Neural cell (in vitro differentiated cells): ENCODE data around the gene UTP20. TPM values are rescaled to one million over a fixed set of nuclear protein-coding genes. Genes with fewer than 3 reads are reported as not detected.

Experiments used
- H2AFZ ChIP-seq: fragments of 200-600, 300-800 bp; sonication (generic), shearing (Covaris generic); 2 replicates; pipeline ENCODE4 v1.6.0; 2014; ENCODE audit warnings: low read depth, mild to moderate bottlenecking, antibody characterized with exemption, low read length, moderate library complexity
- H3F3A ChIP-seq: fragments of 200-600 bp; shearing (Covaris generic); 2 replicates; pipeline ENCODE4 v1.6.1; 2016; ENCODE audit warnings: mild to moderate bottlenecking, moderate library complexity, mixed read lengths, antibody characterized with exemption, low read length; ENCODE audit not compliant: insufficient read depth, poor library complexity, severe bottlenecking
- H3K27ac ChIP-seq: fragments of 200-600, 300-800 bp; sonication (generic), shearing (Covaris generic); 2 replicates; pipeline ENCODE4 v1.5.1; 2014; ENCODE audit warnings: mild to moderate bottlenecking, low read length, moderate library complexity
- H3K27me3 ChIP-seq: fragments of 300-800, 200-600 bp; sonication (generic), shearing (Covaris generic); 2 replicates; pipeline ENCODE4 v1.6.0; 2014; ENCODE audit warnings: mild to moderate bottlenecking, low read depth, low read length, moderate library complexity; ENCODE audit not compliant: insufficient read depth
- H3K36me3 ChIP-seq: fragments of 300-800, 200-600 bp; sonication (generic), shearing (Covaris generic); 2 replicates; pipeline ENCODE4 v1.5.1; 2014; ENCODE audit warnings: mild to moderate bottlenecking, antibody characterized with exemption, low read length, moderate library complexity; ENCODE audit not compliant: insufficient read depth
- H3K4me2 ChIP-seq: fragments of 300-800, 200-600 bp; sonication (generic), shearing (Covaris generic); 2 replicates; pipeline ENCODE4 v1.6.0; 2014; ENCODE audit warnings: mild to moderate bottlenecking, low read length
- H3K4me3 ChIP-seq: fragments of 300-800, 200-600 bp; sonication (generic), shearing (Covaris generic); 2 replicates; pipeline ENCODE4 v1.5.1; 2014; ENCODE audit warnings: mild to moderate bottlenecking, low read length, moderate library complexity
- H3K79me2 ChIP-seq: fragments of 200-600 bp; shearing (Covaris generic); replicated peaks from 2 replicates; pipeline ENCODE4 v1.6.0; 2014; ENCODE audit warnings: mild to moderate bottlenecking, low read length, moderate library complexity; ENCODE audit not compliant: insufficient read depth
- H3K9ac ChIP-seq: fragments of 300-800, 200-600 bp; sonication (generic), shearing (Covaris generic); 2 replicates; pipeline ENCODE4 v1.6.1; 2016; ENCODE audit warnings: mild to moderate bottlenecking, low read length, mixed read lengths
- H3K9me2 ChIP-seq: fragments of 200-600 bp; shearing (Covaris generic); 2 replicates; pipeline ENCODE4 v1.6.1; 2016; ENCODE audit warnings: mild to moderate bottlenecking, low read length, mixed read lengths; ENCODE audit not compliant: insufficient read depth
- H3K9me3 ChIP-seq: fragments of 200-600, 300-800 bp; sonication (generic), shearing (Covaris generic); 2 replicates; pipeline ENCODE4 v1.6.1; 2016; ENCODE audit warnings: mild to moderate bottlenecking, mixed run types, low read length, moderate library complexity, mixed read lengths
- H4K20me1 ChIP-seq: fragments of 200-600 bp; shearing (Covaris generic); 2 replicates; pipeline ENCODE4 v1.6.1; 2016; ENCODE audit warnings: mild to moderate bottlenecking, mixed run types; ENCODE audit not compliant: insufficient read depth
- EP300 ChIP-seq: fragments of 450-650 bp; conservative IDR thresholded peaks from 2 replicates; pipeline ENCODE4 v1.6.1; 2014; ENCODE audit warnings: antibody characterized with exemption, mild to moderate bottlenecking, moderate library complexity; ENCODE audit not compliant: poor library complexity, severe bottlenecking
- EZH2 ChIP-seq: fragments of 200-600, 300-800 bp; shearing (Covaris generic), sonication (generic); IDR thresholded peaks from 2 replicates; pipeline ENCODE4 v1.6.1; 2014; ENCODE audit warnings: antibody characterized with exemption, low read length, borderline replicate concordance, mild to moderate bottlenecking; ENCODE audit not compliant: insufficient read depth, poor library complexity, severe bottlenecking
- MXI1 ChIP-seq: fragments of 450-650 bp; conservative IDR thresholded peaks from 2 replicates; pipeline ENCODE4 v1.6.1; 2014; ENCODE audit warnings: antibody characterized with exemption, mild to moderate bottlenecking; ENCODE audit not compliant: poor library complexity, severe bottlenecking
- POLR2AphosphoS5 ChIP-seq: IDR thresholded peaks from 2 replicates; pipeline ENCODE4 v1.6.1; 2012
- RAD21 ChIP-seq: fragments of 450-650 bp; conservative IDR thresholded peaks from 2 replicates; pipeline ENCODE4 v1.6.1; 2014; ENCODE audit warnings: antibody characterized with exemption, mild to moderate bottlenecking, moderate library complexity
- REST ChIP-seq: IDR thresholded peaks from 2 replicates; pipeline ENCODE4 v1.6.1; 2012; ENCODE audit warnings: borderline replicate concordance
- SMC3 ChIP-seq: fragments of 450-650 bp; conservative IDR thresholded peaks from 2 replicates; pipeline ENCODE4 v1.6.1; 2014; ENCODE audit warnings: antibody characterized with exemption, mild to moderate bottlenecking, moderate library complexity; ENCODE audit not compliant: poor library complexity
- TAF1 ChIP-seq: IDR thresholded peaks from 2 replicates; pipeline ENCODE4 v1.6.1; 2012; ENCODE audit warnings: low read depth
- polyA plus RNA-seq: library from polyadenylated mRNA; depleted of rRNA; stranded (reverse); fragments of >200 nt; gene quantifications from 2 replicates; pipeline ENCODE4 v1.2.3, GENCODE V29; 2014
- TF ChIP-seq, protein P1 (sequence below): fragments of 450-650 bp; IDR thresholded peaks from 2 replicates; pipeline ENCODE4 v1.5.1; 2014; ENCODE audit warnings: antibody characterized with exemption, mild to moderate bottlenecking, moderate library complexity; ENCODE audit not compliant: poor library complexity, severe bottlenecking

The UTP20 gene
- polyA plus RNA-seq, 1 donor from 2014 or later, result 2.6 TPM

DNA sequence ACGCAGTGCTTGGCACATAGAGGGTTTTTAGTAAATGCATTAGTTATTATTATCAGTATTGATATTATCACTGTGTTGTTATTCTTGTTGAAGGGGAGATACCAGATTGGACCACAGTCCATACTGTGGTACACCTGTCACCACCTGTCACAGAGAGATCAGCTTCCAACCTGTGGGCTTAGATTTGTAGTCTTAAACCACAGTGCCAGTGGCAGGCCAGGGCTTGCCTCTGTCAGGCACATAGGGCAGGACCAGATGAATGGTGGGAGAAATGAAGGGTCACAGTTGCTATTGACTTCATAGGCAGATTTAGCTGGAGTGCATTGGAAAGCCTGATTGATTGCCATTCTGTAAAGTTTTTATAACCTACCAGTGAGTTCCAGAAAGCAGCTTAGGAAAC is 92.5 kb downstream of the UTP20 start:
- TF ChIP-seq SMC3 (no peak), TAF1 (no peak)

GRCh38 chr12:101375573-101375972 is 95.7 kb downstream of the UTP20 start:
- H3K27ac ChIP-seq, result no peak overlapping the region
- no peak overlapping the region for H3K9ac ChIP-seq
- no peak overlapping the region for H3K4me3 ChIP-seq
- no peaks in the 10 kb centered on the region for H3K79me2 ChIP-seq
- no peaks in the 10 kb centered on the region for H4K20me1 ChIP-seq
- no peak overlapping the region for H3K4me2 ChIP-seq
- H3F3A ChIP-seq, result no peaks in the 10 kb centered on the region
- H3K36me3 ChIP-seq, result no peaks in the 10 kb centered on the region
- H2AFZ ChIP-seq, result no peak overlapping the region
- no peaks in the 10 kb centered on the region for H3K9me2 ChIP-seq
- TF ChIP-seq EZH2 (no peak), RAD21 (no peak), TAF1 (no peak), MXI1 (no peak), POLR2AphosphoS5 (no peak), EP300 (no peak), REST (no peak), SMC3 (no peak)
- TF ChIP-seq, protein P1, sequence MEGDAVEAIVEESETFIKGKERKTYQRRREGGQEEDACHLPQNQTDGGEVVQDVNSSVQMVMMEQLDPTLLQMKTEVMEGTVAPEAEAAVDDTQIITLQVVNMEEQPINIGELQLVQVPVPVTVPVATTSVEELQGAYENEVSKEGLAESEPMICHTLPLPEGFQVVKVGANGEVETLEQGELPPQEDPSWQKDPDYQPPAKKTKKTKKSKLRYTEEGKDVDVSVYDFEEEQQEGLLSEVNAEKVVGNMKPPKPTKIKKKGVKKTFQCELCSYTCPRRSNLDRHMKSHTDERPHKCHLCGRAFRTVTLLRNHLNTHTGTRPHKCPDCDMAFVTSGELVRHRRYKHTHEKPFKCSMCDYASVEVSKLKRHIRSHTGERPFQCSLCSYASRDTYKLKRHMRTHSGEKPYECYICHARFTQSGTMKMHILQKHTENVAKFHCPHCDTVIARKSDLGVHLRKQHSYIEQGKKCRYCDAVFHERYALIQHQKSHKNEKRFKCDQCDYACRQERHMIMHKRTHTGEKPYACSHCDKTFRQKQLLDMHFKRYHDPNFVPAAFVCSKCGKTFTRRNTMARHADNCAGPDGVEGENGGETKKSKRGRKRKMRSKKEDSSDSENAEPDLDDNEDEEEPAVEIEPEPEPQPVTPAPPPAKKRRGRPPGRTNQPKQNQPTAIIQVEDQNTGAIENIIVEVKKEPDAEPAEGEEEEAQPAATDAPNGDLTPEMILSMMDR, result no peak
- H3K27me3 ChIP-seq, result no peaks in the 10 kb centered on the region
- no peaks in the 10 kb centered on the region for H3K9me3 ChIP-seq

More for the DNA sequence above, 92.5 kb downstream of the UTP20 start:
- H3K4me2 ChIP-seq, result no peak overlapping the region
- H3K9me3 ChIP-seq, result no peaks in the 10 kb centered on the region
- no peak overlapping the region for H3K9ac ChIP-seq
- H3K27me3 ChIP-seq, result no peaks in the 10 kb centered on the region
- H3K4me3 ChIP-seq, result no peak overlapping the region
- H4K20me1 ChIP-seq, result no peaks in the 10 kb centered on the region
- no peaks in the 10 kb centered on the region for H3K36me3 ChIP-seq
- H3F3A ChIP-seq, result no peaks in the 10 kb centered on the region
- no peak overlapping the region for H3K27ac ChIP-seq
- no peak overlapping the region for H2AFZ ChIP-seq
- no peaks in the 10 kb centered on the region for H3K79me2 ChIP-seq
- no peaks in the 10 kb centered on the region for H3K9me2 ChIP-seq

- H3K36me3 ChIP-seq, result no peaks in the 10 kb centered on the region
These were observed 99.2 kb downstream of the UTP20 start for GRCh38 chr12:101379149-101379548.

More at GRCh38 chr12:101379149-101379548, 99.2 kb downstream of the UTP20 start:
- Histone ChIP-seq H3K27me3 (no peaks in the 10 kb centered on the region), H4K20me1 (no peaks in the 10 kb centered on the region), H3F3A (no peaks in the 10 kb centered on the region), H2AFZ (no peak overlapping the region), H3K27ac (no peak overlapping the region), H3K9me3 (no peaks in the 10 kb centered on the region), H3K79me2 (no peaks in the 10 kb centered on the region), H3K9ac (no peak overlapping the region), H3K9me2 (no peaks in the 10 kb centered on the region), H3K4me2 (no peak overlapping the region), H3K4me3 (no peak overlapping the region)
- TF ChIP-seq TAF1 (no peak), RAD21 (no peak), MXI1 (no peak), EP300 (no peak), SMC3 (no peak), EZH2 (no peak), POLR2AphosphoS5 (no peak), REST (no peak)
- TF ChIP-seq, protein P1, result no peak
